Muscle layer of colon (tissue), 2 donors: ENCODE measurements around the gene TMEM237.
A peak's percentile ranks its signal among the peaks of the same experiment; 100 is the strongest.

Experiments
- H3K27ac ChIP-seq: one replicate; pipeline ENCODE4 v1.7.0; 2013; ENCODE audit warnings: low read depth, mild to moderate bottlenecking, low read length, moderate library complexity
- H3K27me3 ChIP-seq, 2 donors: one replicate each; pipeline ENCODE4 v1.7.0; 2013; ENCODE audit warnings: low read length in 2 of 2, mild to moderate bottlenecking in 2 of 2; ENCODE audit not compliant: insufficient read depth in 2 of 2, control insufficient read depth in 1 of 2
- H3K36me3 ChIP-seq: one replicate; pipeline ENCODE4 v1.7.0; 2013; ENCODE audit warnings: mild to moderate bottlenecking, low read length; ENCODE audit not compliant: insufficient read depth
- H3K4me1 ChIP-seq: one replicate; pipeline ENCODE4 v1.7.0; 2013; ENCODE audit warnings: mild to moderate bottlenecking, low read length; ENCODE audit not compliant: insufficient read depth
- H3K4me3 ChIP-seq, 2 donors: one replicate each; pipeline ENCODE4 v1.7.0; 2013; ENCODE audit warnings: low read length in 2 of 2, low read depth in 1 of 2, mild to moderate bottlenecking in 1 of 2, moderate library complexity in 1 of 2
- H3K9ac ChIP-seq: one replicate; pipeline ENCODE4 v1.7.0; 2013; ENCODE audit warnings: low read length
- H3K9me3 ChIP-seq: one replicate; pipeline ENCODE4 v1.7.0; 2013; ENCODE audit warnings: mild to moderate bottlenecking, low read length
- donor health status: abdominal sarcoma.
- donor health status: Adenocarcinoma of cecum.

Gene TMEM237

DNA sequence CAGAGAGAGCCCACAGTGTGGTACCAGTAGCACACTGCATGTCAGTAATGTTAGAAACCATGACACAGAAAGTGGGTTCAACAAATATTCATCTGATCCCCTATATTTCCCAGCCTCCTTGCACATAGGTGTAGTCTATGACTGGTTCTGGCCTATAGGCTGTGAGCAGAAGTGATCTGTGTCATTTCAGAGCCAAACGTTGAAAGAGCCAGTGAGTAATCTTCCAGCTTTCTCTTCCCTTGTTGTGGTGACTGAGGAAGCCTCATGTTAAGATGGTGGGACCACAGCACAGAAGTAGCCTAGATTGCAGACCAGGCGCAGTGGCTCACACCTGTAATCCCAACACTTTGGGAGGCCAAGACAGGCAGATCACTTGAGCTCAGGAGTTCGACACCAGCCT lies 4.1 kb downstream of the TMEM237 start:
- peaks cover 27% of the 10 kb centered on the region for H3K36me3 ChIP-seq
- H3K4me1 ChIP-seq = peaks cover 3% of the 10 kb centered on the region
- H3K27ac ChIP-seq = no peak overlapping the region
- H3K9ac ChIP-seq = no peak overlapping the region
- H3K27me3 ChIP-seq = no peaks in the 10 kb centered on the region
- no peaks in the 10 kb centered on the region for H3K9me3 ChIP-seq
- no peak overlapping the region for H3K4me3 ChIP-seq

DNA sequence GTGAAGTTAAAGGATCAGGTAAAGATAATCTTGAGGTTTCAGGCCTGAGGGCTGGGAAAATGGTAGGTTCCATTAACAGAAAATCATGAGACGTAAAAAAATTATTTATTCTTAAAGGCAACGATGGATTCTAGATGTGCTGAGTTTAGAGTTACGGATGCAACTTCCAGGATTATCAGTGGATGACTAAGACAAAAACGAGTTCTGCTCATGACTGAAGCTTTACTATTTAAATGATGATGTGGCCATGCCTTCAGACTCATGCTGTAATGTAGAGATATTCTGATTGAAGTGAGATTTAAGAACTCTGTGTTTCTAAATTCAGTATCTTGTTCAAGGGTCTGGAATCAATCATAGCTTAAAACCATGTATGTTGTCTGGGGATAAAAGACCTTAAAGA lies 5.0 kb downstream of the TMEM237 start:
- Histone ChIP-seq H3K36me3 (peaks cover 34% of the 10 kb centered on the region), H3K27ac (no peak overlapping the region), H3K9me3 (no peaks in the 10 kb centered on the region)

DNA sequence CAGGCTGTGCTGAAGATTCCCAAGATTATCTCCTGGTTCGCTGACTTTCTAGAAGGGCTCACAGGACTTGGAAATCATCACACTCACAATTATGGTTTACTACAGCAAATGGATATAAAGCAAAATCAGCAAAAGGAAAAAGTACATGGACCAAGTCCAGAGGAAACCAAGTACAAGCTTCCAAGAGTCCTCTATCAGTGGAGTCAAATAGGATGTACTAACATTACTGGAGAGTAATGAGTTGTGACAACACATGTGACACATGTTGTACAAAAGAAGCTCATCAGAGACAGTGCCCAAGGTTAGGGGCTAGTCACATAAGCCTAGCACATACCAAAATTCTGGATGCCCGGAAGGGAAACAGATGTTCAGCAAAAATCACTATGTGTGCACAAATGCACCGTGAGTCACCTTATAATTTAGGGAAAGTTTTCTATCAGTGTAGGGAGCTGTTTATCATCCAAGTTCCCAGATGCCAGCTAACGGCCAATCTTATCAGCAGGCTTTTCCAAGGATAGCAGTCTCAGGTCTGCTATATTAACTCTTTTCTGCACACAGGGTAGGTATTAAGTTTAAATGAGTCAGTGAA lies 9.5 kb downstream of the TMEM237 start:
- no peak overlapping the region for H3K4me3 ChIP-seq
- H3K4me1 ChIP-seq = no peaks in the 10 kb centered on the region
- no peaks in the 10 kb centered on the region for H3K9me3 ChIP-seq
- no peaks in the 10 kb centered on the region for H3K27me3 ChIP-seq
- H3K27ac ChIP-seq = no peak overlapping the region
- H3K36me3 ChIP-seq = peaks cover 65% of the 10 kb centered on the region
- H3K9ac ChIP-seq = no peak overlapping the region

More for the DNA sequence above, 5.0 kb downstream of the TMEM237 start:
- Histone ChIP-seq H3K4me3 (no peak overlapping the region), H3K27me3 (no peaks in the 10 kb centered on the region), H3K4me1 (no peaks in the 10 kb centered on the region), H3K9ac (no peak overlapping the region)

DNA sequence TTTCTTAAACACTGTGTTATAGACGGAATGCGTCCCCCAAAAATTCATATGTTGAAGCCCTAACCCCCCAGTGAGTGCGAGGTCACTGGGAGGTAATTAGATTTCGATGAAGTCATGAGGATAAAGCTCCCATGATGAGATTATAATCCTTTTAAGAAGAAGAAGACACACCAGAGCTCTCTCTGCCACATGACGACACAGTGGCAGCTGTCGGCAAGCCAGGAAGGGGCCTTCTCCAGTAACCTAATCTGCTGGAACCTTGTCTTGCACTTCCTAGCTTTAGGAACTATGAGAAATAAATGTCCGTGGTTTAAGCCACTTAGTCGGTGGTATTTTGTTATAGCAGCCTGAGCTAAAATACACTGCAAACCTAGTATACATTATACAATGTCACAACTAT lies 12.3 kb downstream of the TMEM237 start:
- Histone ChIP-seq H3K9ac (no peak overlapping the region), H3K27ac (no peak overlapping the region), H3K4me3 (no peak overlapping the region), H3K27me3 (no peaks in the 10 kb centered on the region), H3K36me3 (peaks cover 54% of the 10 kb centered on the region), H3K4me1 (no peaks in the 10 kb centered on the region), H3K9me3 (no peaks in the 10 kb centered on the region)

DNA sequence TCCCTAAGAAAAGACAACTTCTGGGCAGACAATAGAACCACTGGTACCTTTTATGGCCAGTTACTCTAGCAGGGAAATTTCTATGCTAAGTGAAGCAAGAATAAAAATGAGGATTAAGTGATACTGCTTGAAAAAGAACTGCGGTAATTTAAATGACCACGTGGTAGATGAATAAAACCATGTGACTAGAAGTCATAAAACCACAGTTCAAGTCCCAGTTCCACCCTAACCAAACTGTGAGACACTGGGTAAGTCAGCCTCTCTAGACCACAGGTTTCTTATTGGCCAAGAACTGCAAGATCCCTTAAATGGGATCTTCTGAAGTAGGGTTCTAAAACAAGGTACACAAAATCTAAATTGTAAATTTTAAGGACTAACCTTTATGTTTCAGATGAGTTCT lies 12.7 kb downstream of the TMEM237 start:
- Histone ChIP-seq H3K36me3 (peaks cover 53% of the 10 kb centered on the region), H3K27me3 (no peaks in the 10 kb centered on the region), H3K27ac (no peak overlapping the region), H3K9me3 (no peaks in the 10 kb centered on the region), H3K9ac (no peak overlapping the region), H3K4me3 (no peak overlapping the region), H3K4me1 (no peaks in the 10 kb centered on the region)

DNA sequence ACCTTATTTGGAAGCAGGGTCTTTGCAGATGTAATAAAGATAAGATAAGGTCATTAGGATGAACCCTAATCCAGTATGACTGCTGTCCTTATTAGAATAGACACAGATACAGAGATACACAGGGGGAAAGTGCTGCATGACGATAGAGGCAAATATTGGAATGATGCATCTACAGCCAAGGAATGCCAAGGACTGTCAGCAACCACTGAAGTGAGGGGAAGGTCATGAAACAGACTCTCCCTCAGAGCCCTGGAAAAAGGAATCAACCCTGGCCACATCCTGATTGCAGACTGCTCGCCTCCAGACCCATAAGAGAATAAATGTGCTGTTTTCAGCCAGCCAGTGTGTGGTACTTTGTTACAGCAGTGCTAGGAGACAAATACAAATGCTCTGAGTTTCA lies 14.8 kb downstream of the TMEM237 start:
- H3K4me3 ChIP-seq = no peak overlapping the region
- no peaks in the 10 kb centered on the region for H3K9me3 ChIP-seq
- H3K36me3 ChIP-seq = peaks cover 42% of the 10 kb centered on the region
- H3K27me3 ChIP-seq = no peaks in the 10 kb centered on the region
- no peaks in the 10 kb centered on the region for H3K4me1 ChIP-seq
- H3K27ac ChIP-seq = no peak overlapping the region
- no peak overlapping the region for H3K9ac ChIP-seq

DNA sequence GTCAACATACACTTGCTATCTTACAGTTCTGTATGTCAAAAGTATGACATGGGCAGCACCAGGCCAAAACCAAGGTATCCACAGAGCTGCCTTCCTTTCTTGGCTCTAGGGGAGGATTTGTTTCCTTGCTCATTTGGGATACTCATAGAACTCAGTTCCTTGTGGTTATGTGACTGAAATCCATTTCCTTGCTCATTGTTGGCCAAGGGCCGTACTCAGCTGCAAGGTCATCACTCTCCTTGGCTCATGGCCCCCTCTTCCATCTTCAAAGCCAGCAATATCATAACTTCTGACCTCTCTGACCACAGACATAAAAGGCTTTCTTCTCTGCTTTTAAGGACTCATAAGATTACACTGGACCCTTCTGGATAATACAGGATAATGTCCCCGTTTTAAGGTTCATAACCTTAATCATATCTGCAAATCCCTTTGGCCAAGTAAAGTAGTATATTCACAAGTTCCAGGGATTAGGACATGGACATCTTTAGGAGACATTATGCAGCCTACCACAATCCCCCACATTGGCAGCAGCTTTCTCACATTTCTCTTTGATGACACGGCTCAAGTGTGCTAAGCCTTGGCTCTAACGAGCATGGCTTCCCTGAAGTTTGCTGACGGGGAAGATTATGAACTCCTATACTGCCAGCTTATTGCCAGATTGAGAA lies 20.9 kb downstream of the TMEM237 start:
- Histone ChIP-seq H3K36me3 (peaks cover 9% of the 10 kb centered on the region), H3K4me1 (no peaks in the 10 kb centered on the region), H3K27ac (no peak overlapping the region), H3K27me3 (no peaks in the 10 kb centered on the region), H3K9me3 (no peaks in the 10 kb centered on the region), H3K4me3 (no peak overlapping the region), H3K9ac (no peak overlapping the region)

DNA sequence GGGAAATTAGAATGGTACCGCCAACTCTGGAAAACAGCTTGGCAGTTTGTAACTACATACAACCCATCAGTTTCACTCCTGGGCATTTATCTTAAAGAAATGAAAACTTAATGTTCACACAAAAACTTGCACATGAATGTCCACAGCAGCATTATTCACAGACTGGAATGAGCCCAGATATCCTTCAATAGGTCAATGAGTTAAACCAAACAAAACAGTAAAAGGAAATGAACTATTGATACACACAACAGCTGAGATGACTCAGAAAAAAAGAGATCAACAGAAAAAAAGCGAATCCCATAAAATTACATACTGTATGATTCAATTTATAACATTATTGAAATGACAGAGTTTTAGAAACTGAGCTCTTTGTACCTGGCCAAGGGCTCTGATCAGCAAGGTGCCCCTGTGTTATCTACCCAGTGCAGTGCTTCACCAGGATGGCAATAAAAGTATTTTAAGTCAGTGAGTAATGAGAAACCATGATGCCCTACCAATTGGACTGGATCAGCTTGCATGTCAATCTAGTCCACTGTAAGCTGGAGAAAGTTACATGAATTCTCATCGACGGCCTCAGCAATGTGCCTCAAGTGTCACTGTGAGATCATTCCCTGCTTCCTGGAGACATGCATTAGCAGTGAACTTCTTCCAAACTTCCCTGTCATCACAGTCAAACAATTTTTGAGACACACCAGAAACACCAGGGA lies 21.9 kb downstream of the TMEM237 start:
- no peak overlapping the region for H3K9ac ChIP-seq
- H3K27me3 ChIP-seq = no peaks in the 10 kb centered on the region
- no peak overlapping the region for H3K27ac ChIP-seq
- no peak overlapping the region for H3K4me3 ChIP-seq
- no peaks in the 10 kb centered on the region for H3K4me1 ChIP-seq
- no peaks in the 10 kb centered on the region for H3K9me3 ChIP-seq
- H3K36me3 ChIP-seq = peaks cover 7% of the 10 kb centered on the region

DNA sequence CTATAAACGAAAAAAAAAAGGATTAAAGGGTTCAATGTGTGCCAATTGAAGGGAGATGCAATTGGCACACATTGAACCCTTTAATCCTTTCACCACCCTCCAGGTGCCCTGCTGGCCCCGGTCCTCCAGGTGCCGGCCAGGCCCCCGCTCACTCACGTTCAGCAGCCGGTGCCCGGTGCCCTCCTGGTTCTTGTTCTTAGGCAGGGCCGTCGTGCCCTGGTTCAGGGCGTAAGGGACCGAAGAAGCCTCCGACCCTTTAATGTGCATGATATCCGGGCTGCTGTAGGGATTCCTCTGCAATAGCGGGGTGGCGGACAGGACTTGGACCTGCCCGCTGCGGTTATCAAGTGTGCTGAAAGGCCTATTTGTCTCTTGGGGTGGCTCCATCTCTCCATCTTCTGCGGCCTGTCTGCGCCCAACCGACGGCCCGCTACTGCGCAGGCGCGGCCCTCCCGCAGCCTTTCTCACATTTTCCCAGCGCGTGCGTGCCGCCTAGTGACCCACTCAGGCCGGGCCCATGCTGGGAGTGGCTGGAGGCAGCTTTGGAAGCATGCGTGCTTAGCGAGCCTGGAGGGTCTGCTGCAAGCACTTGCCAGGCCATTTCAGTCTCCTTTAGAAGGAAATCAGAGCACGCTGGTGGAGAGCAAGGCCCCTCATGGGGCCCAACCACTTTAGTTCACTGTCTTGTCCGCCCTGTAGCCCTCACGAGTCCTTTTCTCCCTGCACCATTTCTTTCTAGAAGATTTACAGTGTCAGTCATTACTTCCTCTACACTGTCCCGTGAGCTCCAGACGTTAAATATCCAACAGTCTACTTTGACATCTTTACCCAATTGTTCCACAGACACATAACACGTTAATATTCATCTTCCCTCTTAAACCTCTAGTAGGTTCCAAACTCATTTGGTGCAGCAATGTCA lies 24.3 kb downstream of the TMEM237 start:
- Histone ChIP-seq H3K4me3 (peak overlapping the region; percentile 23 to 35), H3K9ac (no peak overlapping the region)

DNA sequence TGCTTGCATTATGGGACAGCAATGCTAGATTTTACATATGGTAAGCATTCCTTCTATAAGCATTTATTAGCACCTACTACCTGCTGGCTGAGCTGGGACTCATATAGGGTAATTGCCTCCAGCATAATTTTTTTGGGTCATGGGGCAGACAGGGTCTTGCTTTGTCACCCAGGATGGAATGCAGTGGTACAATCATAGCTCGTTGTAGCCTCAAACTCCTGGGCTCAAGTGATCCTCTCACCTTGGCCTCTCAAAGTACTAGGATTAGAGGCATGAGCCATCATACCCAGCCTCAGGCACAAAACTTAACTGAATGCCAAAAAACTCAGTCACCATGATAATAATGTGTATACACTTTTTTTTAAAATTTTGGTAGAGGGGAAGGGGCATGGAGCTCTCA lies 35.3 kb downstream of the TMEM237 start:
- H3K36me3 ChIP-seq = no peaks in the 10 kb centered on the region
- H3K27me3 ChIP-seq = no peaks in the 10 kb centered on the region
- no peaks in the 10 kb centered on the region for H3K9me3 ChIP-seq
- H3K4me3 ChIP-seq = no peak overlapping the region
- H3K9ac ChIP-seq = no peak overlapping the region
- no peaks in the 10 kb centered on the region for H3K4me1 ChIP-seq
- no peak overlapping the region for H3K27ac ChIP-seq

More for the DNA sequence above, 24.3 kb downstream of the TMEM237 start:
- H3K9me3 ChIP-seq = no peaks in the 10 kb centered on the region
- H3K4me1 ChIP-seq = no peaks in the 10 kb centered on the region
- no peaks in the 10 kb centered on the region for H3K27me3 ChIP-seq
- H3K36me3 ChIP-seq = no peaks in the 10 kb centered on the region
- H3K27ac ChIP-seq = no peak overlapping the region

DNA sequence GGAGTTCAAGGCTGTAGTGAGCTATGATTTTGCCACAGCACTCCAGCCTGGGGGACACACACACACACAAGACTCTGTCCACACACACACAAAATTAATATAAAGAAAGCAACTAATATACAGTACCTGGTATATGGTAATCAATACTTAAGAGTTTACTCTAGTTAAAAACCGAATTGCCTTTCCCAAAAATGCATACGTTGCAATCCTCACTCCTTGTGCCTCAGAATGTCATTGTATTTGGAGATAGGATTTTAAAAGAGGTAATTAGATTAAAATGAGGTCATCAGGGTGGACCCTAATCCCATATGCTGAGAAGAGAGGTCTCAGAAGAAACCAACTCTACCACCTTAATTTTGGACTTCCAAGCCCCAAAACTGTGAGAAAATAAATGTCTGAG lies 35.7 kb downstream of the TMEM237 start:
- no peaks in the 10 kb centered on the region for H3K4me1 ChIP-seq
- H3K9ac ChIP-seq = no peak overlapping the region
- H3K4me3 ChIP-seq = no peak overlapping the region
- H3K36me3 ChIP-seq = no peaks in the 10 kb centered on the region
- H3K27ac ChIP-seq = no peak overlapping the region
- H3K27me3 ChIP-seq = no peaks in the 10 kb centered on the region
- H3K9me3 ChIP-seq = no peaks in the 10 kb centered on the region
